SK-N-SH treated with all-trans-retinoic acid at 6 μM for 48 hours (cell line): ENCODE measurements around the gene KCNIP4.

ENCODE experiments used
- ATAC-seq: fragments of 200-7000 bp; cut with Tn5 transposase; 3 replicates; pipeline ENCODE4 v1.9.1; 2020; ENCODE audit warnings: mild to moderate bottlenecking, moderate library complexity
- ARNTL ChIP-seq: fragments of 450-650 bp; formaldehyde crosslinking; IDR thresholded peaks from 2 replicates; pipeline ENCODE4 v1.5.0; 2020; ENCODE audit warnings: low read depth, mild to moderate bottlenecking, moderate library complexity, borderline replicate concordance
- BACH2 ChIP-seq: fragments of 250-450 bp; sonication (Bioruptor Pico); IDR thresholded peaks from 2 replicates; pipeline ENCODE4 v1.9.0; 2021; ENCODE audit warnings: mild to moderate bottlenecking, borderline replicate concordance
- CSDC2 ChIP-seq: fragments of 250-450 bp; sonication (Bioruptor Pico); IDR thresholded peaks from 2 replicates; pipeline ENCODE4 v1.5.0; 2020; ENCODE audit warnings: mild to moderate bottlenecking, moderate library complexity
- ESRRG ChIP-seq: fragments of 250-450 bp; sonication (Bioruptor Pico); IDR thresholded peaks from 2 replicates; pipeline ENCODE4 v1.6.1; 2021; ENCODE audit warnings: mild to moderate bottlenecking
- ISL1 ChIP-seq: fragments of 250-450 bp; sonication (Bioruptor Pico); IDR thresholded peaks from 2 replicates; pipeline ENCODE4 v2.1.2; 2022; ENCODE audit warnings: mild to moderate bottlenecking, moderate library complexity
- OSR1 ChIP-seq: fragments of 250-450 bp; sonication (Bioruptor Pico); IDR thresholded peaks from 2 replicates; pipeline ENCODE4 v1.8.0; 2022; ENCODE audit warnings: moderate library complexity, mild to moderate bottlenecking, inconsistent platforms
- POU6F1 ChIP-seq: fragments of 250-450 bp; sonication (Bioruptor Pico); IDR thresholded peaks from 2 replicates; pipeline ENCODE4 v1.8.0; 2021; ENCODE audit warnings: low read depth, mild to moderate bottlenecking, moderate library complexity, borderline replicate concordance
- PPARA ChIP-seq: fragments of 250-450 bp; sonication (Bioruptor Pico); IDR thresholded peaks from 2 replicates; pipeline ENCODE4 v1.5.0; 2020; ENCODE audit warnings: mild to moderate bottlenecking, borderline replicate concordance
- RARB ChIP-seq: fragments of 250-450 bp; sonication (Bioruptor Pico); IDR thresholded peaks from 2 replicates; pipeline ENCODE4 v1.8.0; 2021; ENCODE audit warnings: mild to moderate bottlenecking, moderate library complexity
- SNAI2 ChIP-seq: fragments of 250-450 bp; sonication (Bioruptor Pico); IDR thresholded peaks from 2 replicates; pipeline ENCODE4 v1.5.0; 2020; ENCODE audit warnings: mild to moderate bottlenecking, moderate library complexity
- TCF4 ChIP-seq: fragments of 250-450 bp; sonication (Bioruptor Pico); IDR thresholded peaks from 2 replicates; pipeline ENCODE4 v1.8.0; 2021; ENCODE audit warnings: mild to moderate bottlenecking, moderate library complexity, borderline replicate concordance
- TOX ChIP-seq: fragments of 250-450 bp; sonication (Bioruptor Pico); IDR thresholded peaks from 2 replicates; pipeline ENCODE4 v1.8.0; 2021; ENCODE audit warnings: mild to moderate bottlenecking, moderate library complexity, borderline replicate concordance
- ZC3H10 ChIP-seq: fragments of 250-450 bp; sonication (Bioruptor Pico); IDR thresholded peaks from 2 replicates; pipeline ENCODE4 v1.5.1; 2021; ENCODE audit warnings: mild to moderate bottlenecking, moderate library complexity
- ZFP3 ChIP-seq: fragments of 250-450 bp; sonication (Bioruptor Pico); IDR thresholded peaks from 2 replicates; pipeline ENCODE4 v1.5.0; 2020; ENCODE audit warnings: mild to moderate bottlenecking, moderate library complexity
- ZNF70 ChIP-seq: fragments of 450-650 bp; formaldehyde crosslinking; IDR thresholded peaks from 2 replicates; pipeline ENCODE4 v1.5.0; 2020; ENCODE audit warnings: mild to moderate bottlenecking, moderate library complexity
- ZNF8 ChIP-seq: fragments of 450-650 bp; formaldehyde crosslinking; IDR thresholded peaks from 2 replicates; pipeline ENCODE4 v1.5.0; 2020; ENCODE audit warnings: mild to moderate bottlenecking, moderate library complexity
- TF ChIP-seq, protein P1 (sequence below): fragments of 250-450 bp; sonication (Bioruptor Pico); IDR thresholded peaks from 2 replicates; pipeline ENCODE4 v1.5.1; 2020; ENCODE audit warnings: low read depth, mild to moderate bottlenecking, moderate library complexity
- TF ChIP-seq, protein P2 (sequence below): fragments of 250-450 bp; sonication (Bioruptor Pico); IDR thresholded peaks from 2 replicates; pipeline ENCODE4 v1.5.0; 2020; ENCODE audit warnings: mild to moderate bottlenecking, moderate library complexity
- TF ChIP-seq, protein P3 (sequence below): fragments of 250-450 bp; sonication (Bioruptor Pico); IDR thresholded peaks from 2 replicates; pipeline ENCODE4 v1.8.0; 2020; ENCODE audit warnings: mild to moderate bottlenecking, moderate library complexity, borderline replicate concordance

KCNIP4 gene

GRCh38 chr4:21130606-21131005 lies 818.0 kb downstream of the KCNIP4 start:
- ATAC-seq: no peak
- no peak for TF ChIP-seq RARB
- no peak for TF ChIP-seq ZC3H10 (CRISPR knock-in tag)
- TF ChIP-seq, all 23 proteins: peak for 0

DNA sequence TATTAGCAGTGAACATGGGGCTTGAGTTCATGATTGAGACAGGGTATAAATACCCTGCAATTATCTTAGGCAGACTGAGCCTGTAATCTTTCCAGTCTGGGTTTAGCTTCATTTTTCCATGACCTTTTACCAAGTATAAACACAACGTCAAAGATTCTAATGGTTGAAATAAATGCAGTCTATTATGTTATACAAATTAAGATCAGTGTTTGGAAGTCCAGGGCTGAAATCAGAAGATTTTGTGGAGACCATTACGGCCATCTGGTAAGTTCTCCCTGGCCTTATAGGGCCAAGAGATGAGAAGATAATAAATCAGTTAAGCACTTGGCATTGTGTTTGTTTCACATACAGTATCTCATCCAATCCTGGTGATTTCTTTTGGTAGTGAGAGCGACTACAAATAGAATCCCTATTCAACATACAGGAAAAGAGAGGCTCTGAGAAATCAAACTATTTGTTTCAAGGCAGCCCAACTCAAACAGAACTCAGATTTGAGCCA lies 822.5 kb downstream of the KCNIP4 start:
- TF ChIP-seq, protein P1, sequence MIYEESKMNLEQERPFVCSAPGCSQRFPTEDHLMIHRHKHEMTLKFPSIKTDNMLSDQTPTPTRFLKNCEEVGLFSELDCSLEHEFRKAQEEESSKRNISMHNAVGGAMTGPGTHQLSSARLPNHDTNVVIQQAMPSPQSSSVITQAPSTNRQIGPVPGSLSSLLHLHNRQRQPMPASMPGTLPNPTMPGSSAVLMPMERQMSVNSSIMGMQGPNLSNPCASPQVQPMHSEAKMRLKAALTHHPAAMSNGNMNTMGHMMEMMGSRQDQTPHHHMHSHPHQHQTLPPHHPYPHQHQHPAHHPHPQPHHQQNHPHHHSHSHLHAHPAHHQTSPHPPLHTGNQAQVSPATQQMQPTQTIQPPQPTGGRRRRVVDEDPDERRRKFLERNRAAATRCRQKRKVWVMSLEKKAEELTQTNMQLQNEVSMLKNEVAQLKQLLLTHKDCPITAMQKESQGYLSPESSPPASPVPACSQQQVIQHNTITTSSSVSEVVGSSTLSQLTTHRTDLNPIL: no peak
- no peak for TF ChIP-seq SNAI2
- TF ChIP-seq, protein P2, sequence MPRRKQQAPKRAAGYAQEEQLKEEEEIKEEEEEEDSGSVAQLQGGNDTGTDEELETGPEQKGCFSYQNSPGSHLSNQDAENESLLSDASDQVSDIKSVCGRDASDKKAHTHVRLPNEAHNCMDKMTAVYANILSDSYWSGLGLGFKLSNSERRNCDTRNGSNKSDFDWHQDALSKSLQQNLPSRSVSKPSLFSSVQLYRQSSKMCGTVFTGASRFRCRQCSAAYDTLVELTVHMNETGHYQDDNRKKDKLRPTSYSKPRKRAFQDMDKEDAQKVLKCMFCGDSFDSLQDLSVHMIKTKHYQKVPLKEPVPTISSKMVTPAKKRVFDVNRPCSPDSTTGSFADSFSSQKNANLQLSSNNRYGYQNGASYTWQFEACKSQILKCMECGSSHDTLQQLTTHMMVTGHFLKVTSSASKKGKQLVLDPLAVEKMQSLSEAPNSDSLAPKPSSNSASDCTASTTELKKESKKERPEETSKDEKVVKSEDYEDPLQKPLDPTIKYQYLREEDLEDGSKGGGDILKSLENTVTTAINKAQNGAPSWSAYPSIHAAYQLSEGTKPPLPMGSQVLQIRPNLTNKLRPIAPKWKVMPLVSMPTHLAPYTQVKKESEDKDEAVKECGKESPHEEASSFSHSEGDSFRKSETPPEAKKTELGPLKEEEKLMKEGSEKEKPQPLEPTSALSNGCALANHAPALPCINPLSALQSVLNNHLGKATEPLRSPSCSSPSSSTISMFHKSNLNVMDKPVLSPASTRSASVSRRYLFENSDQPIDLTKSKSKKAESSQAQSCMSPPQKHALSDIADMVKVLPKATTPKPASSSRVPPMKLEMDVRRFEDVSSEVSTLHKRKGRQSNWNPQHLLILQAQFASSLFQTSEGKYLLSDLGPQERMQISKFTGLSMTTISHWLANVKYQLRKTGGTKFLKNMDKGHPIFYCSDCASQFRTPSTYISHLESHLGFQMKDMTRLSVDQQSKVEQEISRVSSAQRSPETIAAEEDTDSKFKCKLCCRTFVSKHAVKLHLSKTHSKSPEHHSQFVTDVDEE (CRISPR knock-in tag): no peak
- TF ChIP-seq BACH2 (CRISPR knock-in tag): no peak
- TF ChIP-seq OSR1 (CRISPR knock-in tag): no peak
- TF ChIP-seq, protein P3, sequence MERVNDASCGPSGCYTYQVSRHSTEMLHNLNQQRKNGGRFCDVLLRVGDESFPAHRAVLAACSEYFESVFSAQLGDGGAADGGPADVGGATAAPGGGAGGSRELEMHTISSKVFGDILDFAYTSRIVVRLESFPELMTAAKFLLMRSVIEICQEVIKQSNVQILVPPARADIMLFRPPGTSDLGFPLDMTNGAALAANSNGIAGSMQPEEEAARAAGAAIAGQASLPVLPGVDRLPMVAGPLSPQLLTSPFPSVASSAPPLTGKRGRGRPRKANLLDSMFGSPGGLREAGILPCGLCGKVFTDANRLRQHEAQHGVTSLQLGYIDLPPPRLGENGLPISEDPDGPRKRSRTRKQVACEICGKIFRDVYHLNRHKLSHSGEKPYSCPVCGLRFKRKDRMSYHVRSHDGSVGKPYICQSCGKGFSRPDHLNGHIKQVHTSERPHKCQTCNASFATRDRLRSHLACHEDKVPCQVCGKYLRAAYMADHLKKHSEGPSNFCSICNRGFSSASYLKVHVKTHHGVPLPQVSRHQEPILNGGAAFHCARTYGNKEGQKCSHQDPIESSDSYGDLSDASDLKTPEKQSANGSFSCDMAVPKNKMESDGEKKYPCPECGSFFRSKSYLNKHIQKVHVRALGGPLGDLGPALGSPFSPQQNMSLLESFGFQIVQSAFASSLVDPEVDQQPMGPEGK (CRISPR knock-in tag): no peak
- no peak for TF ChIP-seq ARNTL
- no peak for TF ChIP-seq TCF4 (CRISPR knock-in tag)
- TF ChIP-seq, all 23 proteins: peak for 0
- no peak for ATAC-seq

DNA sequence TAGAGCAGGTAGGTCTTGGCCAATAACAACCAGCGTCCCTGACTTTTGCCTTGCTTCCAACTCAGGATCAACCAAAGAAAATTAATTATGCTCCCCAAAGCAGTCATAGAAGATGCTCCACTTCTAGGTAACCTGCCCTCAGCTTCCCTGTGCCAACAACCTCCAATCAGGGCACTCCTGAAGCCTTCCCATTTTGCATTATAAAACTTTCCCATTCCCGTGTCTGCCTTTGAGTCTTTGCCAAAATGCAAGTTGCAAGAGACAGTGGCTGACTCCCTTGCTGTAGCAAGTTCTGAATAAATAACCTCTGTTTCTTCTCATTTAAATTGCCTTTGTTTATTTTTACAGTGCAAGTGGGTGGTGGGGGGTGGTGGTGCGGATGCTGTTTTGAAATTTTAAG lies 830.3 kb downstream of the KCNIP4 start:
- TF ChIP-seq CSDC2 (CRISPR knock-in tag) (no peak), POU6F1 (CRISPR knock-in tag) (no peak), BACH2 (CRISPR knock-in tag) (no peak), ARNTL (no peak), ZNF8 (no peak), ZFP3 (no peak), TOX (CRISPR knock-in tag) (no peak), ISL1 (no peak), ESRRG (no peak), ZNF70 (CRISPR knock-in tag) (no peak), PPARA (no peak), SNAI2 (no peak), TCF4 (CRISPR knock-in tag) (no peak)
- TF ChIP-seq, protein P2 (CRISPR knock-in tag): no peak
- no peak for ATAC-seq
